Measurements from ENCODE around the gene CCDC192.

- TF ChIP-seq, protein P1, sequence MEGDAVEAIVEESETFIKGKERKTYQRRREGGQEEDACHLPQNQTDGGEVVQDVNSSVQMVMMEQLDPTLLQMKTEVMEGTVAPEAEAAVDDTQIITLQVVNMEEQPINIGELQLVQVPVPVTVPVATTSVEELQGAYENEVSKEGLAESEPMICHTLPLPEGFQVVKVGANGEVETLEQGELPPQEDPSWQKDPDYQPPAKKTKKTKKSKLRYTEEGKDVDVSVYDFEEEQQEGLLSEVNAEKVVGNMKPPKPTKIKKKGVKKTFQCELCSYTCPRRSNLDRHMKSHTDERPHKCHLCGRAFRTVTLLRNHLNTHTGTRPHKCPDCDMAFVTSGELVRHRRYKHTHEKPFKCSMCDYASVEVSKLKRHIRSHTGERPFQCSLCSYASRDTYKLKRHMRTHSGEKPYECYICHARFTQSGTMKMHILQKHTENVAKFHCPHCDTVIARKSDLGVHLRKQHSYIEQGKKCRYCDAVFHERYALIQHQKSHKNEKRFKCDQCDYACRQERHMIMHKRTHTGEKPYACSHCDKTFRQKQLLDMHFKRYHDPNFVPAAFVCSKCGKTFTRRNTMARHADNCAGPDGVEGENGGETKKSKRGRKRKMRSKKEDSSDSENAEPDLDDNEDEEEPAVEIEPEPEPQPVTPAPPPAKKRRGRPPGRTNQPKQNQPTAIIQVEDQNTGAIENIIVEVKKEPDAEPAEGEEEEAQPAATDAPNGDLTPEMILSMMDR (conservative IDR thresholded peaks at IDR 0.05) = no peak
- no peak for TF ChIP-seq ZFX (IDR thresholded peaks at IDR 0.05)
Measured at GRCh38 chr5:127839496-127840197, 136.5 kb downstream of the CCDC192 start.
